ENCODE data around the gene HOXC11.

Gene HOXC11

DNA sequence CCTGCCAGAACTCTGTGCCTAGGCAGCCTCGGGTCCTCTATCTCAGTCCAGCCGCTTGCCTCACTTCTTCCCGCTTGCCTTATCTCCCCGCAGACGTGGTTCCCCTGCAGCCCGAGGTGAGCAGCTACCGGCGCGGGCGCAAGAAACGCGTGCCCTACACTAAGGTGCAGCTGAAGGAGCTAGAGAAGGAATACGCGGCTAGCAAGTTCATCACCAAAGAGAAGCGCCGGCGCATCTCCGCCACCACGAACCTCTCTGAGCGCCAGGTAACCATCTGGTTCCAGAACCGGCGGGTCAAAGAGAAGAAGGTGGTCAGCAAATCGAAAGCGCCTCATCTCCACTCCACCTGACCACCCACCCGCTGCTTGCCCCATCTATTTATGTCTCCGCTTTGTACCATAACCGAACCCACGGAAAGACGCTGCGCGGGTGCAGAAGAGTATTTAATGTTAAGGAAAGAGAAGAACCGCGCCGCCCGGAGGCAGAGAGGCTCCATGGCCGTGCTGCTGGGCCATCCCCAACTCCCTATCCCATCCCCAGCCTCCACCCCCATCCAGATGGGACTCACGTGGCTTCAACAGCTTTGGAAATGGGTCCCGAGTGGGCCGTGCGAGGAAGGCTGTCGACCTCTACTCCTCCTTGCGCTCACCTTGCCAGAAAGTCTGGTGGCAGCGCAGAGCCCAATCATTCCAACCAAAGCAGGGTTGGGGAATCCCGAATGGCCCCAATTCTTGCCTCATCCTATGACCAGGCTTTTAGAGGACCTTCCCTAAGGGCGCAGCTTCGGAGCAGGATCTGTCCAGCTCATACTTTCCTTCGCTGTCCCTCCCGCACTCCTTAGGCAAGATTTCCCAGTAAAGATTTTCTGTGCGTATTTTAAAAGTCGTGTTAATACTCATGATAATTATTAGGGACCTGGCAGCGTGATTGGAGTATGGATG is 27.7 kb upstream of the HOXC11 start:
- Histone ChIP-seq H3K27ac (ENCODE audit: low read depth, low read length) (no peak overlapping the region), H3K27me3 (ENCODE audit: control insufficient read depth, insufficient read depth, low read length) (peaks cover 100% of the 10 kb centered on the region), H3K4me3 (ENCODE audit: low read depth, low read length) (no peak overlapping the region), H3K9me3 (ENCODE audit: control insufficient read depth, insufficient read depth, low read length) (no peaks in the 10 kb centered on the region), H3K9ac (ENCODE audit: low read depth, low read length) (no peak overlapping the region), H3K4me1 (ENCODE audit: control insufficient read depth, insufficient read depth, low read length) (0 out of 2 replicates have a peak, but pooled peaks cover 1% of the 10 kb centered on the region), H3K36me3 (ENCODE audit: control insufficient read depth, insufficient read depth, low read length) (no peaks in the 10 kb centered on the region)

- Histone ChIP-seq H3K36me3 (ENCODE audit: control insufficient read depth, insufficient read depth, low read length) (no peaks in the 10 kb centered on the region), H3K9ac (ENCODE audit: low read depth, low read length) (no peak overlapping the region), H3K4me3 (ENCODE audit: low read depth, low read length) (no peak overlapping the region), H3K9me3 (ENCODE audit: control insufficient read depth, insufficient read depth, low read length) (no peaks in the 10 kb centered on the region), H3K27ac (ENCODE audit: low read depth, low read length) (no peak overlapping the region), H3K27me3 (ENCODE audit: control insufficient read depth, insufficient read depth, low read length) (peaks cover 100% of the 10 kb centered on the region), H3K4me1 (ENCODE audit: control insufficient read depth, insufficient read depth, low read length) (0 out of 2 replicates have a peak, but pooled peaks cover 5% of the 10 kb centered on the region)
Observed at GRCh38 chr12:53947743-53948142, 25.2 kb upstream of the HOXC11 start.

DNA sequence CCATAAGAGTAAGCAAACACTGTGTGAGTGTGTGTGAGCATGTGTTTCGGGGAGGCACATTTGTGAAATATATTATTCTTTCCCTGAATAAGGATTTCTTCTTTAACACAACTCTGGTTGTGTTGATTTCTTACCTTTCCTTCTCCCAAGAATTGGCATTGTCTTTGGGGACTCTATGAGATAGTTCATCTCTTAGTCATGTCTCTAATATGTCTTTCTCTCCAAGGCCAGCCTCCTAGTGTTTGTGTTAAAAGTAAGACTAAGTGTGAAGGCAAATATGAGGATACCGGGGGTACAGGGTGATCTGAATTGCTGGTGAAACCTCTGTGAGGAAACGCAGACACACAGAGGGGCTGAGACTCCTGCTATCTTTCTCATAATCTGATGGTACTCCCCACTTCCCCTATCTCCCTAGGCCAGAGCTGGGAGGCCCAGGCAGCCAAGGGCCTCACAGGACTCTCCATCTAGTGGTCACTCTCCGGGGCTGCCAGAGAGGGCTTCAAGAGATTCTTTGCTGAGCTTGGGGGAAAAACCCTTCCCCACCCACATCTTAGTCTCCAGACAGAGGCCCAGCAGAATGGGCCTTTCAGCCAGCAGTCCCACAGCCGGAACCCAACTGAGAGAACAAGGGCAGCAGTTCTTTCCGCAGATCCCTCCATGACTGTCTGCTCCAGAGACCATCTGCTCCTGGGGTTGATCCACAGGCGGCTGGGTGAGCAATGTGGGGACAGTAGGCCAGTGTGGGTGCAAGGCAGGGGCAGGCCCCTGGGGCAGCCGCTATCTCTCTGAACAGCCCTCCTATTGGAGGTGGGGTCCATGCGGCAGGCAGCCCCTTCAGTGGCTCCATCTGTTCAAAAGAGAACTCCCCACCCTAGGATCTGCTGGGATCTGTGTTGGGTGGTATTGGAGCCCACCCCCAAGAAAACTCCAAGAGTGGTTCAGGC is 24.0 kb upstream of the HOXC11 start:
- H3K27ac ChIP-seq (ENCODE audit: low read depth, low read length) = no peak overlapping the region
- no peak overlapping the region for H3K9ac ChIP-seq (ENCODE audit: low read depth, low read length)
- no peaks in the 10 kb centered on the region for H3K9me3 ChIP-seq (ENCODE audit: control insufficient read depth, insufficient read depth, low read length)
- no peaks in the 10 kb centered on the region for H3K36me3 ChIP-seq (ENCODE audit: control insufficient read depth, insufficient read depth, low read length)
- H3K27me3 ChIP-seq (ENCODE audit: control insufficient read depth, insufficient read depth, low read length) = peaks cover 100% of the 10 kb centered on the region
- H3K4me3 ChIP-seq (ENCODE audit: low read depth, low read length) = no peak overlapping the region
- H3K4me1 ChIP-seq (ENCODE audit: control insufficient read depth, insufficient read depth, low read length) = 0 out of 2 replicates have a peak, but pooled peaks cover 5% of the 10 kb centered on the region

GRCh38 chr12:53949631-53950436 is 23.1 kb upstream of the HOXC11 start:
- Histone ChIP-seq H3K9me3 (ENCODE audit: control insufficient read depth, insufficient read depth, low read length) (0 out of 2 replicates have a peak, but pooled peaks cover 3% of the 10 kb centered on the region), H3K36me3 (ENCODE audit: control insufficient read depth, insufficient read depth, low read length) (no peaks in the 10 kb centered on the region), H3K27me3 (ENCODE audit: control insufficient read depth, insufficient read depth, low read length) (peaks cover 100% of the 10 kb centered on the region), H3K27ac (ENCODE audit: low read depth, low read length) (no peak overlapping the region), H3K9ac (ENCODE audit: low read depth, low read length) (no peak overlapping the region), H3K4me1 (ENCODE audit: control insufficient read depth, insufficient read depth, low read length) (0 out of 2 replicates have a peak, but pooled peaks cover 5% of the 10 kb centered on the region), H3K4me3 (ENCODE audit: low read depth, low read length) (no peak overlapping the region)

DNA sequence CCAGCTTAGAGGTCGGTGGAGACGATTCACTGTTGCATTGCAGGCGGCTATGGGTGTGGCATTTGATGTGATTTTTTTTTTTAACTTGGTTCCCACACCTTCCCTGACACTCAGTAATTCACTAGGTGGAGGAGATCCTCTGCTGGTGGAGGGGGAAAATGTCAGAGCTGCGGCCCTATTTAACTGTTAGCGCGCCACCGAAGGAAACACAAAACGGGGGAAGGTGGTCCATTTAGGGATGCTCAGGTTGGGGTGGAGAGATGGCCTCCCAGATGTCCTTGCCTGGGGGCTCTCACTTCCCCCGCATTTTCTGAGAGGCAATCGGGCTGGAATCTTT is 22.5 kb upstream of the HOXC11 start:
- Histone ChIP-seq H3K9ac (ENCODE audit: low read depth, low read length) (no peak overlapping the region), H3K27ac (ENCODE audit: low read depth, low read length) (no peak overlapping the region), H3K27me3 (ENCODE audit: control insufficient read depth, insufficient read depth, low read length) (peaks cover 100% of the 10 kb centered on the region), H3K9me3 (ENCODE audit: control insufficient read depth, insufficient read depth, low read length) (0 out of 2 replicates have a peak, but pooled peaks cover 3% of the 10 kb centered on the region), H3K4me1 (ENCODE audit: control insufficient read depth, insufficient read depth, low read length) (0 out of 2 replicates have a peak, but pooled peaks cover 5% of the 10 kb centered on the region), H3K4me3 (ENCODE audit: low read depth, low read length) (no peak overlapping the region), H3K36me3 (ENCODE audit: control insufficient read depth, insufficient read depth, low read length) (no peaks in the 10 kb centered on the region)

DNA sequence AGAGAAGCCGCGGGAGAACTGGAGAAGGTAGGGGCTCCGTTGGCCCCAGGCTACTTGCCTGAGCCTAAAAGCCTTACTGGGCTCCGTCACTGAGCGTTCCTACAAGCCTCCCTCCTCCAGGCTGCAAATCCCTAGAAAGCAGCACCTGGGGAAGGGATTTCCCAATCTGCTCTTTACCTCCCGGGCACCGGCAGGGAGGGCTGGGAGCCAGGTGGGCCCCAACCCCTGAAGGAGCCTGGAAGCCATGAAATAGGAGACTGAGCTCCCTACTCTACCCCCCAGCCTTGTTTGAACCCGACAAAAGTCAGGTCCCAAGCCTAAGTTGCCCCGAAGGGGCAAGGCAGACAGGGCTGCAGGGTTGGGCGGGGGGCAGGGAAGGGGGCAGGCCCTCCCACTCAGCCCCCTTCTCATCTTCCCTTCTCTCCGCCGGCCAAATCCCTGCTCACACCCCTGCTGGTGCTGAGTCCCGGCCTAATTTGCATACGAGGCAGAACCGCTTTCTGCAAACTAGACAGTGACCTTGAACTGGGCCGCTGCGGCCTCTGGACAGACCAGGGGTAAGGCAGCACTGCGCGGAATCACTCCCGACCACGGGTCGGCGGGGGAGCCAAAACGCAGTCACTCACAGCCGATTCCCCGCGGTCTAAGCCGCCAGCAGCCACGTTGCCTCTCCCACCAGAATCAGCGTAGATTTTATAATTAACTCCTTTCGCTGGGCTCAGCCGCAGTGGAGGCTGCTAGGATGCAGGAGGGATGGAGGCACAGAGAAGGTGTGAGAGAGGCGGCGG is 21.9 kb upstream of the HOXC11 start:
- Histone ChIP-seq H3K4me1 (ENCODE audit: control insufficient read depth, insufficient read depth, low read length) (0 out of 2 replicates have a peak, but pooled peaks cover 5% of the 10 kb centered on the region), H3K36me3 (ENCODE audit: control insufficient read depth, insufficient read depth, low read length) (no peaks in the 10 kb centered on the region), H3K27me3 (ENCODE audit: control insufficient read depth, insufficient read depth, low read length) (peaks cover 100% of the 10 kb centered on the region), H3K27ac (ENCODE audit: low read depth, low read length) (no peak overlapping the region), H3K9me3 (ENCODE audit: control insufficient read depth, insufficient read depth, low read length) (0 out of 2 replicates have a peak, but pooled peaks cover 3% of the 10 kb centered on the region), H3K9ac (ENCODE audit: low read depth, low read length) (no peak overlapping the region), H3K4me3 (ENCODE audit: low read depth, low read length) (no peak overlapping the region)

GRCh38 chr12:53951577-53952334 is 21.2 kb upstream of the HOXC11 start:
- Histone ChIP-seq H3K4me3 (ENCODE audit: low read depth, low read length) (no peak overlapping the region), H3K36me3 (ENCODE audit: control insufficient read depth, insufficient read depth, low read length) (no peaks in the 10 kb centered on the region), H3K4me1 (ENCODE audit: control insufficient read depth, insufficient read depth, low read length) (0 out of 2 replicates have a peak, but pooled peaks cover 5% of the 10 kb centered on the region), H3K27me3 (ENCODE audit: control insufficient read depth, insufficient read depth, low read length) (peaks cover 100% of the 10 kb centered on the region), H3K27ac (ENCODE audit: low read depth, low read length) (no peak overlapping the region), H3K9ac (ENCODE audit: low read depth, low read length) (no peak overlapping the region), H3K9me3 (ENCODE audit: control insufficient read depth, insufficient read depth, low read length) (0 out of 2 replicates have a peak, but pooled peaks cover 3% of the 10 kb centered on the region)

DNA sequence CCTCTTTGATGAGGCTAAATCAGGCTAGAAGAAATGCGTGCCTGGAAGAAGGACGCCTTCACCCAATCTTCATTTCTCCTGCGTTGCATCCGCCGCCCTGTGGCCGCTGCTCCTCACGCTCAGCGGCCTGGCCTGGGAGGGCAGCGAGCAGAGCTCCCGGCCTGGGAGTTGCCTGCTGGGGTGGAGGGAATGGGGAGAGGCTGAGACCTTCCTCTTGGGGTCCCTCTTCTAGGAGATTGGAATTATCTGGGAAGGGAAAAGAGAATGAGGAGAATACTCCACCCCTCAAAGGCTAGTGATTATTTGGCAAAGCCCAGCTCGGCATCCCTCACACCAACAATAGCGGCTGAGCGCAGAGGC is 20.6 kb upstream of the HOXC11 start:
- 0 out of 2 replicates have a peak, but pooled peaks cover 5% of the 10 kb centered on the region for H3K4me1 ChIP-seq (ENCODE audit: control insufficient read depth, insufficient read depth, low read length)
- no peak overlapping the region for H3K4me3 ChIP-seq (ENCODE audit: low read depth, low read length)
- H3K9ac ChIP-seq (ENCODE audit: low read depth, low read length) = no peak overlapping the region
- no peaks in the 10 kb centered on the region for H3K36me3 ChIP-seq (ENCODE audit: control insufficient read depth, insufficient read depth, low read length)
- peaks cover 100% of the 10 kb centered on the region for H3K27me3 ChIP-seq (ENCODE audit: control insufficient read depth, insufficient read depth, low read length)
- 0 out of 2 replicates have a peak, but pooled peaks cover 3% of the 10 kb centered on the region for H3K9me3 ChIP-seq (ENCODE audit: control insufficient read depth, insufficient read depth, low read length)
- no peak overlapping the region for H3K27ac ChIP-seq (ENCODE audit: low read depth, low read length)

- no peak overlapping the region for H3K4me3 ChIP-seq (ENCODE audit: low read depth, low read length)
- no peaks in the 10 kb centered on the region for H3K36me3 ChIP-seq (ENCODE audit: control insufficient read depth, insufficient read depth, low read length)
- no peak overlapping the region for H3K9ac ChIP-seq (ENCODE audit: low read depth, low read length)
- H3K4me1 ChIP-seq (ENCODE audit: control insufficient read depth, insufficient read depth, low read length) = 0 out of 2 replicates have a peak, but pooled peaks cover 5% of the 10 kb centered on the region
- 0 out of 2 replicates have a peak, but pooled peaks cover 3% of the 10 kb centered on the region for H3K9me3 ChIP-seq (ENCODE audit: control insufficient read depth, insufficient read depth, low read length)
- no peak overlapping the region for H3K27ac ChIP-seq (ENCODE audit: low read depth, low read length)
- H3K27me3 ChIP-seq (ENCODE audit: control insufficient read depth, insufficient read depth, low read length) = peaks cover 100% of the 10 kb centered on the region
Observed at GRCh38 chr12:53952871-53953734, 19.8 kb upstream of the HOXC11 start.
